OCI-LY7 (cell line): ENCODE measurements around the gene ZNF3. TPM values are rescaled to one million over a fixed set of nuclear protein-coding genes. Genes with fewer than 3 reads are reported as not detected.

ENCODE experiments used
- BruUV-seq: library from RNA; stranded (reverse); fragments of 400-500 nt; replicated peaks from 2 replicates; lab custom pipeline; 2021; lab: Mats Ljungman, UMichigan
- CTCF ChIA-PET: fragments of 300-600 bp; sonication (Branson Sonifier 250); formaldehyde crosslinking; loops from one replicate; lab custom pipeline; 2022; ENCODE audit warnings: antibody characterized with exemption; ENCODE audit not compliant: unreplicated experiment; lab: Charles Lee
- POLR2A ChIA-PET: fragments of 300-600 bp; sonication (Branson Sonifier 250); formaldehyde crosslinking; loops from one replicate; lab custom pipeline; 2022; ENCODE audit warnings: antibody characterized with exemption; lab: Charles Lee
- DNase-seq: peaks from one replicate; pipeline ENCODE4 v3.0.0-alpha.2; 2015; ENCODE audit warnings: low spot score
- H2AFZ ChIP-seq: fragments of 200-600 bp; sonication (generic), shearing (Covaris generic); 2 replicates; pipeline ENCODE4 v1.6.1; 2014; ENCODE audit warnings: mild to moderate bottlenecking, antibody characterized with exemption, low read length, moderate library complexity
- H3K27ac ChIP-seq: fragments of 200-600 bp; sonication (generic); 2 replicates; pipeline ENCODE4 v1.5.1; 2014; ENCODE audit warnings: mixed run types, low read depth, mild to moderate bottlenecking, moderate library complexity, low read length, inconsistent platforms; ENCODE audit not compliant: poor library complexity, severe bottlenecking
- H3K36me3 ChIP-seq: fragments of 200-600 bp; sonication (generic); 2 replicates; pipeline ENCODE4 v1.6.1; 2014; ENCODE audit warnings: mild to moderate bottlenecking, antibody characterized with exemption, low read length, moderate library complexity, mixed read lengths; ENCODE audit not compliant: insufficient read depth
- H3K4me1 ChIP-seq: fragments of 200-600 bp; sonication (generic); 2 replicates; pipeline ENCODE4 v1.5.1; 2014; ENCODE audit warnings: mild to moderate bottlenecking, low read length; ENCODE audit not compliant: insufficient read depth, poor library complexity, severe bottlenecking
- H3K4me2 ChIP-seq: fragments of 200-600 bp; sonication (generic); 2 replicates; pipeline ENCODE4 v1.6.1; 2014; ENCODE audit warnings: mild to moderate bottlenecking, low read length
- H3K4me3 ChIP-seq: fragments of 200-600 bp; sonication (generic); 2 replicates; pipeline ENCODE4 v1.5.1; 2014; ENCODE audit warnings: mild to moderate bottlenecking, low read depth, low read length; ENCODE audit not compliant: poor library complexity, severe bottlenecking
- H3K79me2 ChIP-seq: fragments of 200-600 bp; sonication (generic); 2 replicates; pipeline ENCODE4 v1.6.1; 2016; ENCODE audit warnings: low read depth, mild to moderate bottlenecking, low read length, moderate library complexity, mixed read lengths; ENCODE audit not compliant: insufficient read depth
- H3K9me2 ChIP-seq: fragments of 200-600 bp; sonication (generic); 2 replicates; pipeline ENCODE4 v1.6.1; 2016; ENCODE audit warnings: mild to moderate bottlenecking, low read length, mixed read lengths; ENCODE audit not compliant: insufficient read depth
- H3K9me3 ChIP-seq: fragments of 200-600 bp; sonication (generic); 2 replicates; pipeline ENCODE4 v1.6.1; 2014; ENCODE audit warnings: mild to moderate bottlenecking, mixed run types, low read length, mixed read lengths
- H4K20me1 ChIP-seq: fragments of 200-600 bp; sonication (generic); 2 replicates; pipeline ENCODE4 v1.6.1; 2014; ENCODE audit warnings: mild to moderate bottlenecking, antibody characterized with exemption, low read length, moderate library complexity, mixed read lengths; ENCODE audit not compliant: insufficient read depth
- EZH2phosphoT487 ChIP-seq: fragments of 200-600 bp; sonication (generic); IDR thresholded peaks from 2 replicates; pipeline ENCODE4 v1.6.1; 2018; ENCODE audit warnings: low read depth, borderline replicate concordance, mild to moderate bottlenecking, mixed run types, antibody characterized with exemption, low read length, moderate library complexity, mixed read lengths
- intact Hi-C: fragments of 100-400 bp; cut with micrococcal nuclease; formaldehyde crosslinking; loops from one replicate; pipeline ENCODE4 v1.10.0; 2022; ENCODE audit not compliant: unreplicated experiment
- total RNA-seq, 2 experiments: library from RNA; depleted of rRNA in 1 of 2; stranded (reverse); fragments of >200 nt in 1 of 2; shearing (Covaris generic) in 1 of 2; gene quantifications; 2 replicates each; pipeline ENCODE4 v1.2.3, GENCODE V29; 2014 to 2022
- TF ChIP-seq, protein P1 (sequence below): fragments of 200-600 bp; sonication (generic); conservative IDR thresholded peaks from 2 replicates; pipeline ENCODE4 v1.5.1; 2014; ENCODE audit warnings: mild to moderate bottlenecking, antibody characterized with exemption, low read length, moderate library complexity, mixed read lengths

Gene ZNF3
- total RNA-seq, 2 experiments from 2014 or later: 19.8 to 23.7 TPM

DNA sequence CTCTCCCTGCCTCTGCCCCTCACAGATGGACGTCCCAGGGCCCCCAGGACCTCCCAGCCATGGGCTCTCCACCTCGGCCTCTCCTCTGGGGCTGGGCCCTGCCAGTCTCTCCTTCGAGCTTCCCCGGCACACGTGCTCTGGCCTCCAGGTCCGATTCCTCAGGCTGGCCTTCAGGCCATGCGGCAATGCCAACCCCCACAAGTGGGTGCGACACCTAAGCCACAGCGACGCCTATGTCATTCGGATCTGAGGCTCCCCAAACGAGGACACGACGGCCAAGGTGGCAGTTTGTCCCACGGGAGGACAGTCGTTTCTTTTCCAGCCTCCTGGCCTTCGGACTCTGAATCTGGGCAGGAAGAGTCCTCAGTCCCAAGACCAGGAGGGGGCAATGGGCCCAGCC lies 25.1 kb upstream of the ZNF3 start:
- ChIA-PET CTCF (no interaction called here), POLR2A (no interaction called here)
- no TSS peak for BruUV-seq

GRCh38 chr7:100105534-100105933 lies 24.0 kb upstream of the ZNF3 start:
- BruUV-seq: no TSS peak
- no peak for DNase-seq
- Histone ChIP-seq H4K20me1 (no peaks in the 10 kb centered on the region), H2AFZ (no peak overlapping the region), H3K4me2 (no peak overlapping the region), H3K4me3 (no peak overlapping the region), H3K9me2 (no peaks in the 10 kb centered on the region), H3K27ac (no peak overlapping the region), H3K36me3 (peaks cover 50% of the 10 kb centered on the region), H3K79me2 (peaks cover 16% of the 10 kb centered on the region), H3K4me1 (peaks cover 13% of the 10 kb centered on the region), H3K9me3 (no peaks in the 10 kb centered on the region)
- intact Hi-C loops: no loop called here
- POLR2A ChIA-PET: no interaction called here
- CTCF ChIA-PET: no interaction called here
- TF ChIP-seq, protein P1, sequence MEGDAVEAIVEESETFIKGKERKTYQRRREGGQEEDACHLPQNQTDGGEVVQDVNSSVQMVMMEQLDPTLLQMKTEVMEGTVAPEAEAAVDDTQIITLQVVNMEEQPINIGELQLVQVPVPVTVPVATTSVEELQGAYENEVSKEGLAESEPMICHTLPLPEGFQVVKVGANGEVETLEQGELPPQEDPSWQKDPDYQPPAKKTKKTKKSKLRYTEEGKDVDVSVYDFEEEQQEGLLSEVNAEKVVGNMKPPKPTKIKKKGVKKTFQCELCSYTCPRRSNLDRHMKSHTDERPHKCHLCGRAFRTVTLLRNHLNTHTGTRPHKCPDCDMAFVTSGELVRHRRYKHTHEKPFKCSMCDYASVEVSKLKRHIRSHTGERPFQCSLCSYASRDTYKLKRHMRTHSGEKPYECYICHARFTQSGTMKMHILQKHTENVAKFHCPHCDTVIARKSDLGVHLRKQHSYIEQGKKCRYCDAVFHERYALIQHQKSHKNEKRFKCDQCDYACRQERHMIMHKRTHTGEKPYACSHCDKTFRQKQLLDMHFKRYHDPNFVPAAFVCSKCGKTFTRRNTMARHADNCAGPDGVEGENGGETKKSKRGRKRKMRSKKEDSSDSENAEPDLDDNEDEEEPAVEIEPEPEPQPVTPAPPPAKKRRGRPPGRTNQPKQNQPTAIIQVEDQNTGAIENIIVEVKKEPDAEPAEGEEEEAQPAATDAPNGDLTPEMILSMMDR: no peak
- TF ChIP-seq EZH2phosphoT487: no peak

More for the DNA sequence above, 25.1 kb upstream of the ZNF3 start:
- Histone ChIP-seq H3K4me1 (peaks cover 13% of the 10 kb centered on the region), H3K36me3 (peaks cover 57% of the 10 kb centered on the region), H3K4me3 (no peak overlapping the region), H3K27ac (no peak overlapping the region), H2AFZ (no peak overlapping the region), H3K79me2 (peaks cover 9% of the 10 kb centered on the region; the same call in 1 of the 2 replicates), H3K9me3 (no peaks in the 10 kb centered on the region), H4K20me1 (no peaks in the 10 kb centered on the region), H3K4me2 (no peak overlapping the region), H3K9me2 (no peaks in the 10 kb centered on the region)
- intact Hi-C loops: no loop called here
- no peak for DNase-seq
- TF ChIP-seq, protein P1: no peak
- no peak for TF ChIP-seq EZH2phosphoT487
